Osteoblast (primary cell): ENCODE data around the gene SLC35D3. TPM values are rescaled to one million over a fixed set of nuclear protein-coding genes. Genes with fewer than 3 reads are reported as not detected.
"Not testable (repeated sequence)": the region's sequence is repeated elsewhere in the genome, so short reads cannot be mapped to it uniquely, and the experiment has no call there.

ENCODE experiments used
- DNase-seq: peaks from one replicate; pipeline ENCODE4 v3.0.0; 2011; ENCODE audit warnings: low spot score, mixed read lengths; ENCODE audit not compliant: insufficient read length; ENCODE audit errors: missing footprints
- H2AFZ ChIP-seq: 2 replicates; pipeline ENCODE4 v1.6.0; 2011; ENCODE audit warnings: mild to moderate bottlenecking, low read length
- H3K27ac ChIP-seq: 2 replicates; pipeline ENCODE4 v1.5.1; 2011; ENCODE audit warnings: mild to moderate bottlenecking, low read depth, low read length, moderate library complexity
- H3K27me3 ChIP-seq: 2 replicates; pipeline ENCODE4 v1.6.0; 2012; ENCODE audit warnings: mild to moderate bottlenecking, control low read depth, inconsistent platforms, low read length, moderate library complexity; ENCODE audit not compliant: insufficient read depth
- H3K36me3 ChIP-seq: 2 replicates; pipeline ENCODE4 v1.5.1; 2011; ENCODE audit warnings: mild to moderate bottlenecking, low read length, control low read depth, moderate library complexity; ENCODE audit not compliant: insufficient read depth
- H3K4me1 ChIP-seq: 2 replicates; pipeline ENCODE4 v1.5.1; 2011; ENCODE audit warnings: mild to moderate bottlenecking, low read length, control low read depth, moderate library complexity; ENCODE audit not compliant: insufficient read depth
- H3K4me2 ChIP-seq: 2 replicates; pipeline ENCODE4 v1.6.0; 2011; ENCODE audit warnings: mild to moderate bottlenecking, low read length; ENCODE audit not compliant: insufficient read depth
- H3K4me3 ChIP-seq: fragments of 200-600 bp; sonication (generic); 3 replicates; pipeline ENCODE4 v1.5.1; 2012; ENCODE audit warnings: mild to moderate bottlenecking, low read length, inconsistent platforms; ENCODE audit not compliant: insufficient read depth
- H3K79me2 ChIP-seq: 2 replicates; pipeline ENCODE4 v1.6.0; 2012; ENCODE audit warnings: mild to moderate bottlenecking, low read length, control low read depth, inconsistent platforms; ENCODE audit not compliant: insufficient read depth
- H3K9me3 ChIP-seq: 2 replicates; pipeline ENCODE4 v1.5.1; 2011; ENCODE audit warnings: low read depth, low read length, control low read depth
- H4K20me1 ChIP-seq: 2 replicates; pipeline ENCODE4 v1.6.0; 2012; ENCODE audit warnings: mild to moderate bottlenecking, low read length, control low read depth; ENCODE audit not compliant: insufficient read depth
- CTCF ChIP-seq: IDR thresholded peaks from 2 replicates; pipeline ENCODE4 v1.5.1; 2011; ENCODE audit warnings: mild to moderate bottlenecking, low read depth, low read length, moderate library complexity; ENCODE audit errors: extremely low read depth
- total RNA-seq: library from RNA; depleted of rRNA; stranded (reverse); fragments of >200 nt; gene quantifications from 2 replicates; pipeline ENCODE4 v1.2.3, GENCODE V29; 2012

Gene SLC35D3
- total RNA-seq, 1 donor, result not detected

- H3K36me3 ChIP-seq, result no peaks in the 10 kb centered on the region
- H3K4me1 ChIP-seq, result no peaks in the 10 kb centered on the region
- no peak overlapping the region for H3K27ac ChIP-seq
- H4K20me1 ChIP-seq, result no peaks in the 10 kb centered on the region
- no peak overlapping the region for H3K4me2 ChIP-seq
- no peak for TF ChIP-seq CTCF
- no peak overlapping the region for H2AFZ ChIP-seq
- H3K9me3 ChIP-seq, result no peaks in the 10 kb centered on the region
- no peak for DNase-seq
- H3K27me3 ChIP-seq, result no peaks in the 10 kb centered on the region
- no peaks in the 10 kb centered on the region for H3K79me2 ChIP-seq
- no peak overlapping the region for H3K4me3 ChIP-seq
Measured at GRCh38 chr6:136947037-136947436, 24.9 kb downstream of the SLC35D3 start.

DNA sequence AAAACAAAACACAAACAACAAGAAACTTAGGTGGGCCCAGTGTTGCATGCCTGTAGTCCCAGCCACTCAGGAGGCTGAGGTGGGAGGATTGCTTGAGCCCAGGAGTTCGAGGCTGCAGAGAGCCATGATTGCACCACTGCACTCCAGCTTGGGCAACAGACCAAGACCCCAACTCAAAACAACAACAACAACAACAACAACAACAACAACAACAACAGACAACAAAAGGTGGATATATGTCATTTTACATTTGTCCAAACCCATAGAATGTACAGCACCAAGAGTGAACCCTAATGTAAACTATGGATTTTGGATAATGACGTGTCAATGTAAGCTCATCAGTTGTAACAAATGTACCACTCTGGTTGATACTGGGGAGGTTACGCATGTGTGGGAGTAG, 27.9 kb downstream of the SLC35D3 start:
- H2AFZ ChIP-seq, H3K4me3 ChIP-seq, H3K36me3 ChIP-seq, H3K9me3 ChIP-seq, H3K27ac ChIP-seq, DNase-seq, H4K20me1 ChIP-seq, H3K79me2 ChIP-seq, H3K27me3 ChIP-seq, H3K4me2 ChIP-seq, H3K4me1 ChIP-seq: not testable (repeated sequence)

GRCh38 chr6:136950436-136951126, 28.5 kb downstream of the SLC35D3 start:
- Histone ChIP-seq H3K79me2 (no peaks in the 10 kb centered on the region), H3K9me3 (no peaks in the 10 kb centered on the region), H3K4me3 (no peak overlapping the region), H3K27ac (no peak overlapping the region), H4K20me1 (no peaks in the 10 kb centered on the region), H3K36me3 (no peaks in the 10 kb centered on the region), H3K4me2 (no peak overlapping the region), H2AFZ (peak overlapping the region; percentile 47), H3K27me3 (no peaks in the 10 kb centered on the region), H3K4me1 (no peaks in the 10 kb centered on the region)
- no peak for TF ChIP-seq CTCF
- DNase-seq, result no peak

- Histone ChIP-seq H3K36me3 (no peaks in the 10 kb centered on the region), H3K27me3 (no peaks in the 10 kb centered on the region), H3K9me3 (no peaks in the 10 kb centered on the region), H3K4me3 (no peak overlapping the region), H3K27ac (no peak overlapping the region), H3K4me1 (no peaks in the 10 kb centered on the region), H3K79me2 (no peaks in the 10 kb centered on the region), H4K20me1 (no peaks in the 10 kb centered on the region), H2AFZ (no peak overlapping the region), H3K4me2 (no peak overlapping the region)
- DNase-seq, result peak; percentile 59
- no peak for TF ChIP-seq CTCF
Measured at GRCh38 chr6:136952714-136953260, 30.7 kb downstream of the SLC35D3 start.
